ENCODE results near the gene PRAC2. TPM values are rescaled to one million over a fixed set of nuclear protein-coding genes. Genes with fewer than 3 reads are reported as not detected.

The PRAC2 gene
- polyA plus RNA-seq, 1 of the 3 experiments (the other 2 are of a cell fraction), result not detected

DNA sequence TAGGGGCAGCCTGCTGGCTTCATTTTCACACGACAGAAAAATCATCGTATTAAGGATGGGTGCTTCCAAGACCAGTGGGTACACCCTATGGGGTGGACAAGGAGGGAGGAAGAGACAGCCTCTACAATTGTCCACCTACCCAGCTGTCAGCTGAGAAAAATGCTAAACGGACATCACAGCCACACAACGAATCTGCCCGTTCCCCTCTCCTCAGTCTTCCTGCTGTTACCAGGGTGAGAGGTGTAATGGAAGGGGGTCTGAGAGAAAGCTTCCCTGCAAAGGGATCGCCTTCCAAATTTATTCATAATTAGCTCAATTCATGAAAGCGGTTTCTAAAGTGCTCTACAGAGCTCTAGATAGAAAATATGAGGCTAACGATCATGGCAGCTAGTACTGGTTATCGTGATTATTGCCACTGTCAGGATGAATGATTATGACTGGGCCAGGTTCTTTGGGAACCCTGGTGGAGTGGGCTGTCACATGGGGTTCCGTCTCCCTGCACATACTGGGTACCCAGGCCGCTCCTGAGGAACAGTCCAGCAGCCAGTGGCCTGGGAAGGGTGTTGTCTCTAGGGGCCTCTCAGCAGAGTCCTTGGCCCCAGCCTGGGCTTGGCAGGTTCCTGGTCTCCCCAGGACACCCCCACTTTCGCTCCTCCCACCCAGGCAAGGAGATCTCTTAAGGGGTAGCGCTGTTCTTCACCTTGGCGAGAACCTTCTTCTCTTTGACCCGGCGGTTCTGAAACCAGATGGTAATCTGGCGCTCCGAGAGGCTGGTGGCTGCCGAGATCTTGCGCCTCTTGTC, 3.3 kb downstream of the PRAC2 start:
- Histone ChIP-seq H3K27ac (ENCODE audit: low read depth in 2 of 2, low read length in 1 of 2) (no peak overlapping the region), H4K20me1 (ENCODE audit: insufficient read depth) (no peaks in the 10 kb centered on the region), H3K27me3 (ENCODE audit: insufficient read depth) (peaks cover 99% of the 10 kb centered on the region), H2AFZ (ENCODE audit: low read depth) (no peak overlapping the region), H3F3A (replicated peaks; ENCODE audit: insufficient read depth) (no peaks in the 10 kb centered on the region), H3K79me2 (ENCODE audit: insufficient read depth) (no peaks in the 10 kb centered on the region), H3K4me1 (ENCODE audit: control insufficient read depth in 1 of 2, insufficient read depth in 2 of 2, low read depth in 1 of 2, low read length in 1 of 2) (no peaks in the 10 kb centered on the region), H3K36me3 (replicated peaks in 1 of 2; ENCODE audit: control insufficient read depth in 1 of 2, insufficient read depth in 2 of 2, low read length in 1 of 2) (no peaks in the 10 kb centered on the region), H3K4me2 (no peak overlapping the region), H3K9me2 (no peaks in the 10 kb centered on the region), H3K9me3 (no peaks in the 10 kb centered on the region), H3K9ac (no peak overlapping the region), H3K4me3 (ENCODE audit: low read depth in 2 of 2, low read length in 1 of 2) (no peak overlapping the region)
- ChIA-PET POLR2A (interaction anchor here (0.5 to 0.6 kb wide), 2 partner anchors 21 to 158 kb away, joined by 3 read pairs; no protein-coding TSS in a partner anchor), CTCF (interaction anchor here (1.1 to 13.9 kb wide), 13 partner anchors 8 to 306 kb away, joined by 3 to 328 read pairs (median 16); partner anchors contain the start of gene TTLL6)
- WGBS (ENCODE audit: low lambda C conversion rate), result 18% methylated on average over 18 of the region's 20 CpGs
- DNase-seq, result no peak
- TF ChIP-seq NRF1 (IDR thresholded peaks at IDR 0.05; ENCODE audit: low read depth, low read length) (no peak), MEF2A (IDR thresholded peaks at IDR 0.05; ENCODE audit: borderline replicate concordance, low read depth) (no peak), MXI1 (IDR thresholded peaks at IDR 0.05; ENCODE audit: low read depth, low read length) (no peak), TAF1 (IDR thresholded peaks at IDR 0.05; ENCODE audit: borderline replicate concordance, low read depth, low read length) (no peak), GATA2 (CRISPR knock-in tag; IDR thresholded peaks at IDR 0.05) (no peak)

DNA sequence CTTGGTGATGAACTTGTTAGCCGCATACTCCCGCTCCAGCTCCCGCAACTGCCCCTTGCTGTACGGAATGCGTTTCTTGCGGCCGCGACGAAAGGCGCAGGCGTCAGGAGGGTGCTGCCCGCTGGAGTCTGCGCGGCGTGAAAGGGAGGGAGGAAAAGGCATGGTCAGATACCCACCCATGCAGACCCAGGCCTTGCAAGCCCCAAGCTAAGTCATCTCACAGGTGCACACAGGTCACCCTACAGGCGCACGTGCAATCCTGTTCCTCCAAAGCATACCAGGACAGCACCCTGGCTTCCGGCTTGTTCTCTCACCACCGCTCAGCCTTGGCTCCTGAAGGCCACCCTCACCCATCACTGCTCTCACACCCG, 3.9 kb downstream of the PRAC2 start:
- 26% methylated on average over 19 of the region's 20 CpGs for WGBS (ENCODE audit: low lambda C conversion rate)
- Histone ChIP-seq H3F3A (replicated peaks; ENCODE audit: insufficient read depth) (no peaks in the 10 kb centered on the region), H3K79me2 (ENCODE audit: insufficient read depth) (no peaks in the 10 kb centered on the region), H3K9me3 (no peaks in the 10 kb centered on the region), H3K9ac (no peak overlapping the region), H2AFZ (ENCODE audit: low read depth) (no peak overlapping the region), H3K9me2 (no peaks in the 10 kb centered on the region), H4K20me1 (ENCODE audit: insufficient read depth) (no peaks in the 10 kb centered on the region), H3K4me2 (no peak overlapping the region), H3K27me3 (ENCODE audit: insufficient read depth) (peaks cover 99% of the 10 kb centered on the region), H3K27ac (ENCODE audit: low read depth in 2 of 2, low read length in 1 of 2) (no peak overlapping the region), H3K4me3 (ENCODE audit: low read depth in 2 of 2, low read length in 1 of 2) (no peak overlapping the region), H3K36me3 (replicated peaks in 1 of 2; ENCODE audit: control insufficient read depth in 1 of 2, insufficient read depth in 2 of 2, low read length in 1 of 2) (no peaks in the 10 kb centered on the region), H3K4me1 (ENCODE audit: control insufficient read depth in 1 of 2, insufficient read depth in 2 of 2, low read depth in 1 of 2, low read length in 1 of 2) (no peaks in the 10 kb centered on the region)
- TF ChIP-seq, protein P1, sequence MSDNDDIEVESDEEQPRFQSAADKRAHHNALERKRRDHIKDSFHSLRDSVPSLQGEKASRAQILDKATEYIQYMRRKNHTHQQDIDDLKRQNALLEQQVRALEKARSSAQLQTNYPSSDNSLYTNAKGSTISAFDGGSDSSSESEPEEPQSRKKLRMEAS (IDR thresholded peaks at IDR 0.05; ENCODE audit: low read depth), result no peak
- TF ChIP-seq SMC3 (IDR thresholded peaks at IDR 0.05; ENCODE audit: low read depth, low read length) (no peak), SIN3A (IDR thresholded peaks at IDR 0.05; ENCODE audit: borderline replicate concordance, low read depth, low read length) (no peak)
- ChIA-PET POLR2A (interaction anchor here (0.6 kb wide), 1 partner anchor 158 kb away, joined by 3 read pairs; no protein-coding TSS in a partner anchor), CTCF (interaction anchor here (0.6 to 13.9 kb wide), 10 partner anchors 9 to 306 kb away, joined by 3 to 328 read pairs (median 8); no protein-coding TSS in a partner anchor)
- DNase-seq, result no peak

DNA sequence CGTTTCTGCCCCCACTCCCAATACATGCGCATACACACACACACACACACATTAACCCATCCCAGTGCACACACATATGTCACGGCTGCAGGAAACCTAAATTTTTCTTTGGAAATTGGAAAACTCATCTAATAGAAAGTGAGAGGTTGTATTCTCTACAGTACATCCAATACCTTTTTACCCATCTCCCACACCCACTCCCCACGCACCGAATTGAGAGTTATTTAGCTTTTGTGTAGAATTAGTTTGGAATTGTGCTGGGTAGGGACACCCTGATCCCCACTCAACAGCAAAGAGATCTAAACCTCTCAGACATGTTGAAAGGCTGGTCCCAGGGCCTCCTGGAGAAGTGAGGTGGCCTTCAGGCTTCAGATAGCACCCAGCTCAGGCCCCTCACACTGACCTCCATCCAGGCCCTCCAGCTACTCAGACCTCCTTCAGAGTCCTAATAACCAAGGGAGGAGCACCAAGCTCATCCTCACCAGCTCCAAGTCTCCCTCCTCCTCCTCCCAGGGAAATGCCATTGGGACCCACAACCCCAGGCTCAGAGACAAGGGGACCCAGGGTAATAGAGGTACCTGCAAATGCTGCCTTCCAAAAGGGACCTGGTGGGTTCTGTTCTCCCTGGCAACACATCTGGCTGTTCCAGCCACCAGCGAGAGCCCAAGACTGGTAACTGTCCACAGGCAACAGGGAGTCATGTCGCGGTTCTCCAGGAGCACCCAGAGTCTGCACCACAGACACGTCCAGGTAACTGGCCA, 4.6 kb downstream of the PRAC2 start:
- Histone ChIP-seq H3F3A (replicated peaks; ENCODE audit: insufficient read depth) (no peaks in the 10 kb centered on the region), H3K27me3 (ENCODE audit: insufficient read depth) (peaks cover 99% of the 10 kb centered on the region), H3K9ac (no peak overlapping the region), H3K4me1 (ENCODE audit: control insufficient read depth in 1 of 2, insufficient read depth in 2 of 2, low read depth in 1 of 2, low read length in 1 of 2) (no peaks in the 10 kb centered on the region), H2AFZ (ENCODE audit: low read depth) (no peak overlapping the region), H3K79me2 (ENCODE audit: insufficient read depth) (no peaks in the 10 kb centered on the region), H3K36me3 (replicated peaks in 1 of 2; ENCODE audit: control insufficient read depth in 1 of 2, insufficient read depth in 2 of 2, low read length in 1 of 2) (no peaks in the 10 kb centered on the region), H4K20me1 (ENCODE audit: insufficient read depth) (no peaks in the 10 kb centered on the region), H3K4me3 (ENCODE audit: low read depth in 2 of 2, low read length in 1 of 2) (no peak overlapping the region), H3K4me2 (no peak overlapping the region), H3K9me2 (no peaks in the 10 kb centered on the region), H3K27ac (ENCODE audit: low read depth in 2 of 2, low read length in 1 of 2) (no peak overlapping the region), H3K9me3 (no peaks in the 10 kb centered on the region)
- ChIA-PET CTCF (interaction anchor here (0.6 to 13.9 kb wide), 7 partner anchors 10 to 308 kb away, joined by 3 to 328 read pairs (median 4); no protein-coding TSS in a partner anchor), POLR2A (no interaction called here)
- DNase-seq, result no peak
- WGBS (ENCODE audit: low lambda C conversion rate), result 15% methylated on average over 9 of the region's 9 CpGs
- TF ChIP-seq TCF12 (IDR thresholded peaks at IDR 0.05) (no peak), TEAD4 (IDR thresholded peaks at IDR 0.05; ENCODE audit: borderline replicate concordance, insufficient read depth) (no peak), EZH2phosphoT487 (IDR thresholded peaks at IDR 0.05; ENCODE audit: borderline replicate concordance, low read depth) (peak; percentile 30; the same call in 1 of the 2 replicates)
- TF ChIP-seq, protein P2, sequence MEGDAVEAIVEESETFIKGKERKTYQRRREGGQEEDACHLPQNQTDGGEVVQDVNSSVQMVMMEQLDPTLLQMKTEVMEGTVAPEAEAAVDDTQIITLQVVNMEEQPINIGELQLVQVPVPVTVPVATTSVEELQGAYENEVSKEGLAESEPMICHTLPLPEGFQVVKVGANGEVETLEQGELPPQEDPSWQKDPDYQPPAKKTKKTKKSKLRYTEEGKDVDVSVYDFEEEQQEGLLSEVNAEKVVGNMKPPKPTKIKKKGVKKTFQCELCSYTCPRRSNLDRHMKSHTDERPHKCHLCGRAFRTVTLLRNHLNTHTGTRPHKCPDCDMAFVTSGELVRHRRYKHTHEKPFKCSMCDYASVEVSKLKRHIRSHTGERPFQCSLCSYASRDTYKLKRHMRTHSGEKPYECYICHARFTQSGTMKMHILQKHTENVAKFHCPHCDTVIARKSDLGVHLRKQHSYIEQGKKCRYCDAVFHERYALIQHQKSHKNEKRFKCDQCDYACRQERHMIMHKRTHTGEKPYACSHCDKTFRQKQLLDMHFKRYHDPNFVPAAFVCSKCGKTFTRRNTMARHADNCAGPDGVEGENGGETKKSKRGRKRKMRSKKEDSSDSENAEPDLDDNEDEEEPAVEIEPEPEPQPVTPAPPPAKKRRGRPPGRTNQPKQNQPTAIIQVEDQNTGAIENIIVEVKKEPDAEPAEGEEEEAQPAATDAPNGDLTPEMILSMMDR (IDR thresholded peaks at IDR 0.05), result no peak
- TF ChIP-seq, protein P3, sequence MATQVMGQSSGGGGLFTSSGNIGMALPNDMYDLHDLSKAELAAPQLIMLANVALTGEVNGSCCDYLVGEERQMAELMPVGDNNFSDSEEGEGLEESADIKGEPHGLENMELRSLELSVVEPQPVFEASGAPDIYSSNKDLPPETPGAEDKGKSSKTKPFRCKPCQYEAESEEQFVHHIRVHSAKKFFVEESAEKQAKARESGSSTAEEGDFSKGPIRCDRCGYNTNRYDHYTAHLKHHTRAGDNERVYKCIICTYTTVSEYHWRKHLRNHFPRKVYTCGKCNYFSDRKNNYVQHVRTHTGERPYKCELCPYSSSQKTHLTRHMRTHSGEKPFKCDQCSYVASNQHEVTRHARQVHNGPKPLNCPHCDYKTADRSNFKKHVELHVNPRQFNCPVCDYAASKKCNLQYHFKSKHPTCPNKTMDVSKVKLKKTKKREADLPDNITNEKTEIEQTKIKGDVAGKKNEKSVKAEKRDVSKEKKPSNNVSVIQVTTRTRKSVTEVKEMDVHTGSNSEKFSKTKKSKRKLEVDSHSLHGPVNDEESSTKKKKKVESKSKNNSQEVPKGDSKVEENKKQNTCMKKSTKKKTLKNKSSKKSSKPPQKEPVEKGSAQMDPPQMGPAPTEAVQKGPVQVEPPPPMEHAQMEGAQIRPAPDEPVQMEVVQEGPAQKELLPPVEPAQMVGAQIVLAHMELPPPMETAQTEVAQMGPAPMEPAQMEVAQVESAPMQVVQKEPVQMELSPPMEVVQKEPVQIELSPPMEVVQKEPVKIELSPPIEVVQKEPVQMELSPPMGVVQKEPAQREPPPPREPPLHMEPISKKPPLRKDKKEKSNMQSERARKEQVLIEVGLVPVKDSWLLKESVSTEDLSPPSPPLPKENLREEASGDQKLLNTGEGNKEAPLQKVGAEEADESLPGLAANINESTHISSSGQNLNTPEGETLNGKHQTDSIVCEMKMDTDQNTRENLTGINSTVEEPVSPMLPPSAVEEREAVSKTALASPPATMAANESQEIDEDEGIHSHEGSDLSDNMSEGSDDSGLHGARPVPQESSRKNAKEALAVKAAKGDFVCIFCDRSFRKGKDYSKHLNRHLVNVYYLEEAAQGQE (IDR thresholded peaks at IDR 0.05; ENCODE audit: low read depth, low read length), result no peak
